GM06990 (cell line): Measurements from ENCODE around the gene KANSL3.

ENCODE experiments used
- DNase-seq: peaks from one replicate; pipeline ENCODE4 v3.0.0-alpha.2; 2011; ENCODE audit not compliant: insufficient read length; ENCODE audit errors: extremely low read depth
- H3K27me3 ChIP-seq: replicated peaks from 2 replicates; pipeline ENCODE4 v1.6.0; 2011; ENCODE audit warnings: low read length; ENCODE audit not compliant: control insufficient read depth, insufficient read depth
- H3K36me3 ChIP-seq: 2 replicates; pipeline ENCODE4 v1.5.1; 2011; ENCODE audit warnings: low read length; ENCODE audit not compliant: control insufficient read depth, insufficient read depth
- H3K4me3 ChIP-seq: replicated peaks from 2 replicates; pipeline ENCODE4 v1.5.1; 2011; ENCODE audit warnings: low read depth, mild to moderate bottlenecking, control low read depth, low read length
- TF ChIP-seq, protein P1 (sequence below): IDR thresholded peaks from 2 replicates; pipeline ENCODE4 v1.5.1; 2011; ENCODE audit warnings: low read length, control low read depth, mild to moderate bottlenecking, inconsistent platforms; ENCODE audit not compliant: insufficient read depth, poor library complexity, severe bottlenecking

KANSL3 gene

DNA sequence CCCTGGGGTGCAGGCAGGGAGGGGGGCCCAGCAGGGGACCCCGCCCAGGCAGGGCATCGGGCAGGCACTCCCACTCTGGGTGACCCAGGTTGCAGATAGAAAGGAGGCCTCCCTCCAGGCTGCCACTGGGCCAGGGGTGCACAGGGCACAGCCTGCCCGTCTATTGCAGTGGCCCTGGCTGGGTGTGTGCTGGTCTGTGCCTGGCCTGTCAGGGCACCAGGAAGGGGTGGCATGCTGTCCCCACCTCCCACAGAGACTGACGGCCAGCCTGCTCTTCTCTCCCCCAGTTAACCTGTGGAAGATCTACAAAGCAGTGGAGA lies 88.7 kb downstream of the KANSL3 start:
- TF ChIP-seq, protein P1, sequence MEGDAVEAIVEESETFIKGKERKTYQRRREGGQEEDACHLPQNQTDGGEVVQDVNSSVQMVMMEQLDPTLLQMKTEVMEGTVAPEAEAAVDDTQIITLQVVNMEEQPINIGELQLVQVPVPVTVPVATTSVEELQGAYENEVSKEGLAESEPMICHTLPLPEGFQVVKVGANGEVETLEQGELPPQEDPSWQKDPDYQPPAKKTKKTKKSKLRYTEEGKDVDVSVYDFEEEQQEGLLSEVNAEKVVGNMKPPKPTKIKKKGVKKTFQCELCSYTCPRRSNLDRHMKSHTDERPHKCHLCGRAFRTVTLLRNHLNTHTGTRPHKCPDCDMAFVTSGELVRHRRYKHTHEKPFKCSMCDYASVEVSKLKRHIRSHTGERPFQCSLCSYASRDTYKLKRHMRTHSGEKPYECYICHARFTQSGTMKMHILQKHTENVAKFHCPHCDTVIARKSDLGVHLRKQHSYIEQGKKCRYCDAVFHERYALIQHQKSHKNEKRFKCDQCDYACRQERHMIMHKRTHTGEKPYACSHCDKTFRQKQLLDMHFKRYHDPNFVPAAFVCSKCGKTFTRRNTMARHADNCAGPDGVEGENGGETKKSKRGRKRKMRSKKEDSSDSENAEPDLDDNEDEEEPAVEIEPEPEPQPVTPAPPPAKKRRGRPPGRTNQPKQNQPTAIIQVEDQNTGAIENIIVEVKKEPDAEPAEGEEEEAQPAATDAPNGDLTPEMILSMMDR = no peak
- Histone ChIP-seq H3K36me3 (peaks cover 61% of the 10 kb centered on the region), H3K27me3 (no peaks in the 10 kb centered on the region), H3K4me3 (no peak overlapping the region)
- DNase-seq = no peak

- DNase-seq = no peak
- H3K27me3 ChIP-seq = no peaks in the 10 kb centered on the region
- H3K36me3 ChIP-seq = peaks cover 62% of the 10 kb centered on the region
- TF ChIP-seq, protein P1 = no peak
- no peak overlapping the region for H3K4me3 ChIP-seq
These were observed 89.3 kb downstream of the KANSL3 start for GRCh38 chr2:96548558-96549465.

GRCh38 chr2:96547731-96548171 lies 90.4 kb downstream of the KANSL3 start:
- no peak for DNase-seq
- TF ChIP-seq, protein P1 = no peak
- peaks cover 70% of the 10 kb centered on the region for H3K36me3 ChIP-seq
- H3K4me3 ChIP-seq = no peak overlapping the region
- no peaks in the 10 kb centered on the region for H3K27me3 ChIP-seq

GRCh38 chr2:96547203-96547641 lies 90.9 kb downstream of the KANSL3 start:
- Histone ChIP-seq H3K36me3 (peaks cover 69% of the 10 kb centered on the region), H3K4me3 (no peak overlapping the region), H3K27me3 (no peaks in the 10 kb centered on the region)
- no peak for DNase-seq
- TF ChIP-seq, protein P1 = no peak

GRCh38 chr2:96546797-96547196 lies 91.3 kb downstream of the KANSL3 start:
- Histone ChIP-seq H3K36me3 (peaks cover 70% of the 10 kb centered on the region), H3K27me3 (no peaks in the 10 kb centered on the region), H3K4me3 (no peak overlapping the region)

More at GRCh38 chr2:96546797-96547196, 91.3 kb downstream of the KANSL3 start:
- TF ChIP-seq, protein P1 = no peak
- no peak for DNase-seq
